Activated CD4-positive, alpha-beta T cell treated with anti-CD3 and anti-CD28 coated beads, Interleukin-2, Interleukin-6, amounts not matched to agents 100 ng/mL and 50 ng/mL, durations not matched to agents 16 hours and 8 hours (primary cell): ENCODE results near the gene CAMP.
"Not testable (repeated sequence)": the region's sequence is repeated elsewhere in the genome, so short reads cannot be mapped to it uniquely, and the experiment has no call there.

Source experiments
- DNase-seq: peaks from one replicate; pipeline ENCODE4 v3.0.0-alpha.2; 2020

CAMP gene, protein sequence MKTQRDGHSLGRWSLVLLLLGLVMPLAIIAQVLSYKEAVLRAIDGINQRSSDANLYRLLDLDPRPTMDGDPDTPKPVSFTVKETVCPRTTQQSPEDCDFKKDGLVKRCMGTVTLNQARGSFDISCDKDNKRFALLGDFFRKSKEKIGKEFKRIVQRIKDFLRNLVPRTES

GRCh38 chr3:48222616-48223513 is at the start of gene CAMP:
Gene CAMP (plus strand): TSS chr3:48223495. CDS start chr3:48223512, 17 bp downstream.
- no peak for DNase-seq

- DNase-seq, result no peak
Measured at GRCh38 chr3:48178072-48178471, 45.2 kb upstream of the CAMP start.

DNA sequence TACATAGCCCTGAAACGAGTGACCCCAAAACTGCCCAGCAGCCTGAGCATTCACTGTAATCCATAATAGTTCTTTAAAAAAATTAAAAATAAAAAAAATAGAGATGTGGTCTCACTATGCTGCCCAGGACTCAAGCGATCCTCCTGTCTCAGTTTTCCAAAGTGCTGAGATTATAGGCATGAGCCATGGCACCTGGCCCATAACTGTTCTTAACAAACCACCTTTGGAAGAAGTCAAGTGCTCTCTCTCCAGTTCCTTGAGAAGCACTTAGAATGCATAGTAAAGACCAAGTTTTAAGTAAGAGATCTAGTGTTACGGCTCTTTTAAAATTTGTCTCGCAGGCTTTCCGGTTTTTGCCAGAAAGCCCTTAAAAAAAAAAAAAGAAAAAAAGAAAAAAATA is 43.3 kb upstream of the CAMP start:
- DNase-seq, result no peak

DNA sequence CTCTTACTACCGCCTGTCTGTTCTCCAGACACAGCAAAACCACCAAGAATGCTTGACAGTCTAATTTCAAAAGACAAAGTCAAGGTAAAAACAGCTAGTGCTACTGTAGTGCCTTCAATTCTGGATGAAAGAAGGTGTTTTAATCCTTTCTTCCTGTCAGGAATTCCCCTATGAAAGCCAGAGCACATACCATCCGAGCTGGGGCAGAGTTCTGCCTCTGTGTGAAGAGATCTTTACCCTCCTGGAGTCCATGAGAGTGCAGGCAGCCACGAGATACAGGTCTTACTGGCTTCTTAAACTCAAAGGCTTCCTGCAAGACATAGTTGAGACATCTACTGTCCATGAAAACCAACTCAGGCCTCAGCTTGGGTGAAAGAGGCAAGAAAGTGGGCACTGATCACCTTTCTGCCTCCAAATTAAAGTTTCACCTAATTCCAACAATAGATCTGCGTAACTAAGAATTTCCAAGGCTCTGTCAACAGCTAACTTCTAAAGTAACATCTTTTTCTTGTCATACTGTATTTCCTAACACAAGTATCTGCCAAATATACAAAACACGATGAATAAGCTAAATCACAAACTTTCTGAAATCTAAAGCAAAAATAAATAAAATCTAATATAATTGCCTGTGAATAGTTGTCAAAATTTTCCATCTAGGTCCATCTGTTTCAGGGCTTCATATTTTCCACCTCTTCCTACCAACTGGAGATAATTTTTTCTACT is 42.6 kb upstream of the CAMP start:
- no peak for DNase-seq

DNA sequence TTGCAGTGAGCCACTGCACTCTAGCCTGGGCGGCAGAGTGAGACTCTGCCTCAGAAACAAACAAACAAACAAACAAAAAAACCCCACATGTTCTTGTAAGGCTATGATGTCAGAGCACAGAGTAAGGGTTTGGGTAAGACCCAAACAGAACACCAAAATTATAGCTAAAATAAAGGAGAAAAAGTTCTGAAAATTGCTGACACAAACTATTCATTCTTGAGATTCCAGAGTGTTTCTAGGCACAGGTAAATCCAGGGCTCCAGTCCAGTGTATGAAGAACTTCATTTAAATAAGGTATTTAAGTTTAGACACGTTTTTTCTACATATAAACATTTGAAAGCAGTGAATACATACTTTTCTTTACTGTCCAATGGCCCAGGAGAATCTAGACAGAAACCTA is 39.0 kb upstream of the CAMP start:
- no peak for DNase-seq

DNA sequence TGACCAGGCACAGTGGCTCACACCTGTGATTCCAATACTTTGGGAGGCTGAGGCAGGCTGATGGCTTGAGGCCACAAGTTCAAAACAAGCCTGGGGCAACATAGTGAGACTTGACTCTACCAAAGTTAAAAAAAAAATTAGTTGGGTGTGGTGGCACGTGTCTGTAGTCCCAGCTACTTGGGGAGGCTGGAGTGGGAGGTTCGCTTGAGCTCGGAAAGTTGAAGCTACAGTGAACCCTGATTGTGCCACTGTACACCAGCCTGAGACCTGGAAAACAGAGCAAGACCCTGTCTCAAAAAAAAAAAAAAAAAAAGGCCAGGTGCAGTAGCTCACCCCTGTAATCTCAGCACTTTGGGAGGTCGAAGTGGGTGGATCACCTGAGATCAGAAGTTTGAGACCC is 38.2 kb upstream of the CAMP start:
- no peak for DNase-seq

- no peak for DNase-seq
Measured at GRCh38 chr3:48186631-48187300, 36.5 kb upstream of the CAMP start.

DNA sequence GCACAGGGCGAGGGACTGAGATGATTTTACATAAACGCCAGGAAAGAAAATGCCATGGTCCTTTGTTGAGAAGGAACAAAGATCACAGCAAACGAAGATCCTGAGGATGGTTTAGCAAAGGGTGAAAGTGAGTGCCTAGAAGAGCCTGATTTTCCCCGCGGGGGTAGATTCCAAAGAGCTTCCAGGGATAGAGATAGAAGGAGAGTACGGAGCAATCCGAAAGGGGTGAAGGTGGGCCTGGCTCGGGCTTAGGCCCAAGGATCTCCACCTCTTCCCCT is 36.1 kb upstream of the CAMP start:
- no peak for DNase-seq

- no peak for DNase-seq
Measured at GRCh38 chr3:48187579-48188265, 35.6 kb upstream of the CAMP start.

DNA sequence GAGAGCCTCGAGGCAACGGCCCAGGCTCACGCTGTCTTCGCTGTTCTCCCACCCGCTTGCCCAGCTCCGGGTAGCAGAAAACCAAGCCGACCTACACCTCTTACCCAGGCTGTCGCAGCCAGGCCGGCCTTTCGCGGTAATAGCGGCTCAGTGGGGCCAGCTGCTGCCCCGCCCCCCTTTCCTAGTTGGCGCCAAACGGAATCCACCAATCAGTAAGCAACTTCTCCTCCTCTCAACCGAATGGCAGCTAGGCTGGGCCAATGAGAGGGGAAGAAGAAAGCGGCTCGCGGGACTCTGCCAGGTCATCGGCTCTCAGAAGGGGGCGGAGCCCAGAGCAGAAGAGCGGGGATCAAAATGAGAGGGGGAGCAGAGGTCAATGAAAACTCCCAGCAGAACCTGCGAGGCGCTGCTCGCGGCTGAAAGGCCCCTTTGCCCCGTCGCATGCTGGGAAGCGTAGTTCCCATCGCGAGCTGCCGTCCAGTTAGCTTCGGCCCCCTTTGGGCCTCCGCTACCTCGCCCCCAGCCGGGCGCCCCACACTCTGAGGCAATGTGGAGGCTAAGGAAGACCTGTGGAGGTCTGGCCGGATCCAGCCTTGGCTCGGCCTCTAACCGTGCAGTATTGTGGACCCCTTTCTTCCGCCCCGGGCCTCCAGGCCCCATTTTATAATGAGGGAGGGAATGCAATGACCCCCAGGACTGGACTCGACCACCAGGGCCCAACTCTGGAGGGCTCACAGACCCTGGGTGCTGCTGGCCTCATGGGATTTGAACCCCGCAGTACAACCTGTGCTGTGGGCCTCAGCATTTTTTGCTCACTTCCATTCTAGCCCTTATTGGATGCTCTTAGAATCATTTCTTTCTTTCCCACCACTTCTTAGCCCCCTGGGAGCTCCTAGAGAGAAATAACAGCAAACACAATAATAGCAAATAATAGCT is 34.8 kb upstream of the CAMP start, which contains the start of gene CDC25A:
Gene CDC25A (minus strand): TSS at position 152 of the 936 bp plus-strand sequence. CDS start 470 bp downstream, outside the sequence.
- peak; percentile 99 for DNase-seq

GRCh38 chr3:48189321-48189720 is 34.0 kb upstream of the CAMP start:
- no peak for DNase-seq

- no peak for DNase-seq
Measured at GRCh38 chr3:48190911-48191310, 32.4 kb upstream of the CAMP start.

DNA sequence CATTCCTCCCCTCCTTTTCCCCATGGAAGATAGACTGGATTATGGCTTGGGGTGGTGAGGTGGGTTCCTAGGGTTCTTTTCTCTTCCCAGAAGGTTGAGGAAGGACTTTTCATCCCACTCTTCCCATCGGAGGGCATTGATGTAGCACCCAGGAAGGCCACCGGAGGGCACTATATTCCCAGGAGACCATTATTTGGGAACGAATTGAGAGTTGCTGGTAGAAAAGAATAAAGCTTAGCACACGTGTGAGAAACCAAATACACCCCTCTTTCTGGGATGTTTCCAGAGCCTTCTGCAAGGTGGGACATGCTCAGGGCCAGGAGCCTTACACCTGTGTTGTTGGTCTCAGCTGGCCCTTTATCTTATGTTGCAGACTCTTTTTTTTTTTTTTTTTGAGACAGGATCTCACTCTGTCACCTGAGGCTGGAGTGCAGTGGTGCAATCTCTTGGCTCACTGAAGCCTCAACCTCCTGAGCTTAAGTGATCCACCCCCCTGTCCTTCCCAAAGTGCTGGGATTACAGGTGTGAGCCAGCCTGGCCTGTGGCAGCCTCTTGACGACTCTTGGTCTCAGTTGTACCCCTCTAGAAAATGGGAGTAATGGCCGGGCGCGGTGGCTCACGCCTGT is 28.7 kb upstream of the CAMP start:
- DNase-seq, result peak; percentile 39

DNA sequence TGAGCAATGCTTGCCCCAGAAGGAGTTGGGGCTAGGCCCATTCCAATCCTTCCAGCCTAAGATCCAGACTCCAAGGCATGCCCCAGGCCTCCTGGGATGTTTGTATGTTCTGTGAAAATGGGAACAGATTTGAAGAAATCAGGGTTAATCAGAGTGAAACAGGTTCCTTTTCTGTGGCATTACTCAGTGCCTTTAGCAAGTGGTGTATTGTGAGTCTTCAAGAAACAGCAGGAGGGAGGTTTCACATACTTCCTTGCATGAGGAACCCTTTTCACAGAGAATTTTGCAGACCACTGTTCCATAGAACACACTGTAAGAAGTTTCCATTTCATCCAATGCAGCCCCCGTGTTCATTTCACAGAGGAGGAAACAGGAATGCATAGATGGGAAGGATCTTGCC is 26.7 kb upstream of the CAMP start:
- no peak for DNase-seq

DNA sequence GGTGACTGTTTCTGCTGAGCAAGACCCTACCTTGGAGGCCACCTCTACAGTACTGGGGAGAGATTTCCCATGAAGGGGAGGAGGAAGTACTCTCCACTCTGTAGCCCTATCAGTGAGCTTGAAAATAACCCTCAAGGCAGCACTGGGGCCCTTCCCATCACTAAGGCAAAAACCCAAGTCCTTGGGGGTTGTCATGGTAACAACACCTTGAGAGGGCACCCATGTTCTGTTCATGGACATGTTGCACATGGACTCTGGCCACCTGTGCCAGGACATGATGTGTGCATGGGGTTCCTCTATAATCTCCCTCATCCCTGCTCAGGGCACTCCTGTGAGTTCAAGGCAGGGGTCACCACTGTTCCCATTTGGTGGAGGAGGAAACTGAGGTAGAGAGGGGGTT is 24.2 kb upstream of the CAMP start:
- no peak for DNase-seq

GRCh38 chr3:48202632-48203031 is 20.7 kb upstream of the CAMP start:
- DNase-seq, result no peak

DNA sequence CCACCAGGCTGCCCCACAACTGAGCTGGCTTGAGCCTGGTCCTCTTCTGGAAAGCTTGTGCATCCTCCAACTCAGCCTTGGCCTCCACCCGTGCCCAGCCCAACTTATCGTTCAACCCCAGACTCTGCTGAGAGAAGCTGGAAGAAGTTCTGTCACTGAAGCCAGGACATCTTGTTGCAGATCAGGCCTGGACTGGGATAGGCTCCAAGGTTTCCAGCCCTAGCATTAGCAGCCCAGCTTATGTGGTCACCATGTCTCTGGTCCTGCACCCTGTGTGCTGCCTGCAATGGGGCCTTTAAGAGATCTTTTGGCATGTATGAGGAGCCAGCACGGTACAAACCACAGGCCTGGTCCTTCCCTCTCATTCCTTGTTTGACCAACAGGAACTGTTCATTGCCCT is 15.2 kb upstream of the CAMP start:
- no peak for DNase-seq

DNA sequence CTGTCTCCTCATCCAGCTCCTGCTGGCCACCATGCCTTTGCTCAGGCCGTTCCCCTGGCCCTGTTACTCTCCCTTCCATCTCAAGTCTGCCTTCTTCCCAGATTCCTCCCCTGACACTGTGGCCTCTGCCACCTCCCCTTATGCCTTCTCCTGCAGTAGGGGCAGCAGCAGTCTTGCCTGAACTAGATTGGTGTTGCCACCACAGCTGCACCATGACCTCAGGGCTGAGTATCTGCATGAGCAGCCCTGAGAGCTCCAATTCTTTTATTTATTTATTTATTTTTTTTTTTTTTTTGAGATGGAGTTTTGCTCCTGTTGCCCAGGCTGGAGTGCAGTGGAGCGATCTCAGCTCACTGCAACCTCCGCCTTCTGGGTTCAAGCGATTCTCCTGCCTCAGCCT is 13.8 kb upstream of the CAMP start:
- no peak for DNase-seq

- not testable (repeated sequence) for DNase-seq
Measured at GRCh38 chr3:48210534-48210933, 12.8 kb upstream of the CAMP start.

DNA sequence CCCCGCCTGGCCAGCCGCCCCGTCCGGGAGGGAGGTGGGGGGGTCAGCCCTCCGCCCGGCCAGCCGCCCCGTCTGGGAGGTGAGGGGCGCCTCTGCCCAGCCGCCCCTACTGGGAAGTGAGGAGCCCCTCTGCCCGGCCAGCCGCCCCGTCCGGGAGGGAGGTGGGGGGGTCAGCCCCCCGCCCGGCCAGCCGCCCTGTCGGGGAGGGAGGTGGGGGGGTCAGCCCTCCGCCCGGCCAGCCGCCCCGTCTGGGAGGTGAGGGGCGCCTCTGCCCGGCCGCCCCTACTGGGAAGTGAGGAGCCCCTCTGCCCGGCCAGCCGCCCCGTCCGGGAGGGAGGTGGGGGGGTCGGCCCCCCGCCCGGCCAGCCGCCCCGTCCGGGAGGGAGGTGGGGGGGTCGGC is 11.5 kb upstream of the CAMP start:
- not testable (repeated sequence) for DNase-seq

DNA sequence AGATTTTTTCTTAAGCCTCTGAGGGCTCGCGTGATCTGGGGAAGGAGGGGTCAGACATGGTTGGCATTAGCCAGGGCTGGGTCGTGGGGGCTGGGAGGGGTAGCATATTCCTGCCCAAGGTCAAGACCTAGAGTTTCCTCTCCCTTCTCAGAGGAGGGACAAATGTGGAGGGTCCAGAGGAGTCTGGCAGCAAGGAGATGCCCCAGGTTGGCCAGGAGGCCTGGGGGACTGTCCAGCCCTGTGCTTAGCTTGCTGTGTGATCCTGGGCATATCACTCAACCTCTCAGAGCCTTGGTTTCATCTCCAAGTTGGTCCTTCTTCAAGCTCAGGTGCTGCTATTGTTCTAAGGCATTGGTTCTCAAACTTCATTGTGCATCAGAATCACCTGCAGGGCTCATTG is 9.1 kb upstream of the CAMP start:
- no peak for DNase-seq
